TTC549 (cell line): Measurements from ENCODE around the gene ANKIB1.
"Not testable (repeated sequence)": the region's sequence is repeated elsewhere in the genome, so short reads cannot be mapped to it uniquely, and the experiment has no call there.

ENCODE experiments used
- FAIRE-seq: peaks from 2 replicates; lab custom pipeline; 2012; peaks lifted over from hg19 to GRCh38; lab: Jason Lieb, UNC

The ANKIB1 gene

GRCh38 chr7:92245487-92246359, at the start of gene ANKIB1, which contains the start of gene KRIT1:
Gene ANKIB1 (plus strand): TSS chr7:92245974. CDS start chr7:92294979, 49,005 bp downstream.
Gene KRIT1 (minus strand): TSS chr7:92245914. CDS start chr7:92242135, 3,779 bp downstream.
- FAIRE-seq, result no peak

- FAIRE-seq, result no peak
Observed at GRCh38 chr7:92200791-92201190, 45.0 kb upstream of the ANKIB1 start.

GRCh38 chr7:92205987-92206386, 39.8 kb upstream of the ANKIB1 start:
- no peak for FAIRE-seq

- FAIRE-seq, result no peak
Observed at GRCh38 chr7:92206672-92207071, 39.1 kb upstream of the ANKIB1 start.

- no peak for FAIRE-seq
Observed at GRCh38 chr7:92221766-92222165, 24.0 kb upstream of the ANKIB1 start.

- no peak for FAIRE-seq
Observed at GRCh38 chr7:92226981-92227380, 18.8 kb upstream of the ANKIB1 start.

- no peak for FAIRE-seq
Observed at GRCh38 chr7:92228100-92228499, 17.7 kb upstream of the ANKIB1 start.

GRCh38 chr7:92228742-92229141, 17.0 kb upstream of the ANKIB1 start:
- FAIRE-seq, result no peak

- no peak for FAIRE-seq
Observed at GRCh38 chr7:92230547-92230946, 15.2 kb upstream of the ANKIB1 start.

GRCh38 chr7:92242972-92243371, 2.8 kb upstream of the ANKIB1 start:
- FAIRE-seq, result no peak

GRCh38 chr7:92244808-92245486, 827 bp upstream of the ANKIB1 start:
- FAIRE-seq, result no peak

GRCh38 chr7:92246360-92247101, 757 bp downstream of the ANKIB1 start:
- FAIRE-seq, result no peak

GRCh38 chr7:92250603-92251002, 4.8 kb downstream of the ANKIB1 start:
- no peak for FAIRE-seq

- no peak for FAIRE-seq
Observed at GRCh38 chr7:92251181-92251580, 5.4 kb downstream of the ANKIB1 start.

GRCh38 chr7:92253251-92253650, 7.5 kb downstream of the ANKIB1 start:
- FAIRE-seq, result no peak

- FAIRE-seq, result not testable (repeated sequence)
Observed at GRCh38 chr7:92254800-92255199, 9.0 kb downstream of the ANKIB1 start.

- FAIRE-seq, result no peak
Observed at GRCh38 chr7:92255308-92255707, 9.5 kb downstream of the ANKIB1 start.

- FAIRE-seq, result no peak
Observed at GRCh38 chr7:92259062-92259461, 13.3 kb downstream of the ANKIB1 start.

- FAIRE-seq, result no peak
Observed at GRCh38 chr7:92259610-92260247, 14.0 kb downstream of the ANKIB1 start.

- FAIRE-seq, result no peak
Observed at GRCh38 chr7:92260248-92260781, 14.5 kb downstream of the ANKIB1 start.

- FAIRE-seq, result no peak
Observed at GRCh38 chr7:92266415-92267241, 20.9 kb downstream of the ANKIB1 start.
